ENCODE measurements around the gene KMO.

DNA sequence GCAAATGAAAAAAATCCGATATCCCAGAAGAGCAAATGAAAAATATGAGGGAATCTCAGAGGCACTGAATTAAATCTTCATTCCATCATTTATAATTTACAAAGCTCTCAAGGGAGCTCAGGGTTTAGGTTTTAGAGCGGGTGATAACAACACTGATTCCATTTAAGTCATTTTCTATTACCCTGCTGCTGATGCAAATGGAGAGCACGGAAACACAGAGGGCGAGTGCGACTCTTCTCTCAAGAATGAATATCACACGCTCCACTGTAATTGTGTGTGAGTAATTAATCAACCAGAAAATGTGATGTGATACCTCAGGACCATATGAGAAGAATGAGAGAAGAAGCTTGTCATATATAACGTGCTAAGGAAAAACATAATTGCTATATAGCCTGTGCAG lies 85.2 kb downstream of the KMO start:
- TF ChIP-seq, protein P1, sequence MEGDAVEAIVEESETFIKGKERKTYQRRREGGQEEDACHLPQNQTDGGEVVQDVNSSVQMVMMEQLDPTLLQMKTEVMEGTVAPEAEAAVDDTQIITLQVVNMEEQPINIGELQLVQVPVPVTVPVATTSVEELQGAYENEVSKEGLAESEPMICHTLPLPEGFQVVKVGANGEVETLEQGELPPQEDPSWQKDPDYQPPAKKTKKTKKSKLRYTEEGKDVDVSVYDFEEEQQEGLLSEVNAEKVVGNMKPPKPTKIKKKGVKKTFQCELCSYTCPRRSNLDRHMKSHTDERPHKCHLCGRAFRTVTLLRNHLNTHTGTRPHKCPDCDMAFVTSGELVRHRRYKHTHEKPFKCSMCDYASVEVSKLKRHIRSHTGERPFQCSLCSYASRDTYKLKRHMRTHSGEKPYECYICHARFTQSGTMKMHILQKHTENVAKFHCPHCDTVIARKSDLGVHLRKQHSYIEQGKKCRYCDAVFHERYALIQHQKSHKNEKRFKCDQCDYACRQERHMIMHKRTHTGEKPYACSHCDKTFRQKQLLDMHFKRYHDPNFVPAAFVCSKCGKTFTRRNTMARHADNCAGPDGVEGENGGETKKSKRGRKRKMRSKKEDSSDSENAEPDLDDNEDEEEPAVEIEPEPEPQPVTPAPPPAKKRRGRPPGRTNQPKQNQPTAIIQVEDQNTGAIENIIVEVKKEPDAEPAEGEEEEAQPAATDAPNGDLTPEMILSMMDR (IDR thresholded peaks at IDR 0.05; ENCODE audit: insufficient read depth, low read length, poor library complexity, severe bottlenecking), result no peak
- TF ChIP-seq EZH2phosphoT487 (conservative IDR thresholded peaks at IDR 0.05; ENCODE audit: low read length), result no peak

Data from SU-DHL-6 (cell line).